ENCODE results near the gene TCFL5.

GRCh38 chr20:62858058-62858830 lies 3.4 kb downstream of the TCFL5 start:
- no peak for TF ChIP-seq POLR2A (IDR thresholded peaks at IDR 0.05; ENCODE audit: low read length)
- TF ChIP-seq GATA1 (IDR thresholded peaks at IDR 0.05; ENCODE audit: low read depth, low read length), result no peak

Data from erythroblast (primary cell).